Measurements from ENCODE around the gene RAB7B. TPM values are rescaled to one million over a fixed set of nuclear protein-coding genes. Genes with fewer than 3 reads are reported as not detected.

RAB7B gene
- total RNA-seq, 4 donors from 2014 or later, result 0.15 to 0.62 (median 0.33) TPM; not detected in 1

GRCh38 chr1:205936846-205937586, 66.2 kb downstream of the RAB7B start:
- intact Hi-C loops (cut with DNase I; ENCODE audit: low total_unique reads), result no loop called here

GRCh38 chr1:205936311-205936710, 66.9 kb downstream of the RAB7B start:
- intact Hi-C loops (cut with DNase I; ENCODE audit: low total_unique reads), result no loop called here
- ATAC-seq (no peak), DNase-seq (no peak)
- H3K4me3 ChIP-seq, result no peak overlapping the region
- no peak overlapping the region for H3K27ac ChIP-seq
- in situ Hi-C loops (cut with MboI; ENCODE audit: low sequenced_read_pairs in 4 of 4), result no loop called here
- H3K36me3 ChIP-seq, result no peaks in the 10 kb centered on the region
- no peaks in the 10 kb centered on the region for H3K27me3 ChIP-seq
- H3K9me3 ChIP-seq, result no peaks in the 10 kb centered on the region
- TF ChIP-seq CTCF (IDR thresholded peaks at IDR 0.05 in 4 of 5, conservative IDR thresholded peaks at IDR 0.05 in 1 of 5) (no peak), POLR2A (IDR thresholded peaks at IDR 0.05) (no peak)
- H3K4me1 ChIP-seq, result no peaks in the 10 kb centered on the region

More at GRCh38 chr1:205936846-205937586, 66.2 kb downstream of the RAB7B start:
- TF ChIP-seq POLR2A (IDR thresholded peaks at IDR 0.05) (no peak), CTCF (IDR thresholded peaks at IDR 0.05 in 4 of 5, conservative IDR thresholded peaks at IDR 0.05 in 1 of 5) (no peak)
- no peaks in the 10 kb centered on the region for H3K9me3 ChIP-seq
- no peak for DNase-seq
- H3K4me1 ChIP-seq, result no peaks in the 10 kb centered on the region
- no peak overlapping the region for H3K27ac ChIP-seq
- no peaks in the 10 kb centered on the region for H3K27me3 ChIP-seq
- no peak for ATAC-seq
- in situ Hi-C loops (cut with MboI; ENCODE audit: low sequenced_read_pairs in 4 of 4), result no loop called here
- no peak overlapping the region for H3K4me3 ChIP-seq
- no peaks in the 10 kb centered on the region for H3K36me3 ChIP-seq

- Histone ChIP-seq H3K36me3 (no peaks in the 10 kb centered on the region), H3K4me1 (no peaks in the 10 kb centered on the region), H3K4me3 (no peak overlapping the region), H3K27me3 (no peaks in the 10 kb centered on the region), H3K9me3 (no peaks in the 10 kb centered on the region), H3K27ac (no peak overlapping the region)
- intact Hi-C loops (cut with DNase I; ENCODE audit: low total_unique reads), result no loop called here
- in situ Hi-C loops (cut with MboI; ENCODE audit: low sequenced_read_pairs in 4 of 4), result no loop called here
- ATAC-seq, result no peak
- TF ChIP-seq CTCF (IDR thresholded peaks at IDR 0.05 in 4 of 5, conservative IDR thresholded peaks at IDR 0.05 in 1 of 5) (no peak), POLR2A (IDR thresholded peaks at IDR 0.05) (no peak)
- no peak for DNase-seq
These were observed 67.3 kb downstream of the RAB7B start for GRCh38 chr1:205935869-205936268.

GRCh38 chr1:205934788-205935187, 68.4 kb downstream of the RAB7B start:
- H3K27ac ChIP-seq, result no peak overlapping the region
- no peaks in the 10 kb centered on the region for H3K27me3 ChIP-seq
- TF ChIP-seq CTCF (IDR thresholded peaks at IDR 0.05 in 4 of 5, conservative IDR thresholded peaks at IDR 0.05 in 1 of 5) (no peak), POLR2A (IDR thresholded peaks at IDR 0.05) (no peak)
- no peaks in the 10 kb centered on the region for H3K36me3 ChIP-seq
- no peak overlapping the region for H3K4me3 ChIP-seq
- no peaks in the 10 kb centered on the region for H3K9me3 ChIP-seq
- in situ Hi-C loops (cut with MboI; ENCODE audit: low sequenced_read_pairs in 4 of 4) (no loop called here), intact Hi-C loops (cut with DNase I; ENCODE audit: low total_unique reads) (no loop called here)
- no peak for DNase-seq
- no peaks in the 10 kb centered on the region for H3K4me1 ChIP-seq
- no peak for ATAC-seq
